B cell (primary cell): ENCODE results near the gene FOXA3. TPM values are rescaled to one million over a fixed set of nuclear protein-coding genes. Genes with fewer than 3 reads are reported as not detected.

Experiments used
- ATAC-seq: fragments of 200-7000 bp; cut with Tn5 transposase; one replicate; pipeline ENCODE4 v1.10.0; 2021; ENCODE audit warnings: low read depth, mild to moderate bottlenecking, moderate number of reproducible peaks, moderate library complexity
- CTCF ChIA-PET: fragments of 350-600 bp; sonication (Branson Sonifier 250); formaldehyde crosslinking; loops from one replicate; lab custom pipeline; 2021; ENCODE audit warnings: antibody characterized with exemption, inconsistent platforms; lab: Charles Lee
- POLR2A ChIA-PET: fragments of 350-600 bp; sonication (Branson Sonifier 250); formaldehyde crosslinking; loops from one replicate; lab custom pipeline; 2021; ENCODE audit warnings: antibody characterized with exemption; lab: Charles Lee
- DNase-seq: peaks from one replicate; pipeline ENCODE4 v3.0.0; 2013
- H2AFZ ChIP-seq: 2 replicates; pipeline ENCODE4 v1.6.1; 2012; ENCODE audit warnings: mild to moderate bottlenecking, low read depth, low read length; ENCODE audit not compliant: insufficient read depth, poor library complexity, severe bottlenecking
- H3K27ac ChIP-seq, 2 donors: 1 replicate in 1 of 2; 2 replicates in 1 of 2; pipeline ENCODE4 v1.5.1; 2012 to 2013; ENCODE audit warnings: low read length in 2 of 2, mild to moderate bottlenecking in 2 of 2, moderate library complexity in 1 of 2
- H3K27me3 ChIP-seq, 4 experiments: fragments of 200-600 bp in 1 of 4; sonication (generic) in 1 of 4; replicated peaks in 1 of 4; 1 replicate in 2 of 4; 2 replicates in 2 of 4; pipeline versions ENCODE4 v1.6.1 to v1.7.0; 2013 to 2016; ENCODE audit warnings: low read length in 3 of 4, mild to moderate bottlenecking in 2 of 4, mixed read lengths in 1 of 4, moderate library complexity in 1 of 4; ENCODE audit not compliant: insufficient read depth in 4 of 4, control insufficient read depth in 3 of 4; ENCODE audit errors: control extremely low read depth in 1 of 4
- H3K36me3 ChIP-seq, 2 experiments: replicated peaks in 1 of 2; 1 replicate in 1 of 2; 2 replicates in 1 of 2; pipeline versions ENCODE4 v1.6.1 to v1.7.1; 2013; ENCODE audit warnings: low read length in 1 of 2; ENCODE audit not compliant: insufficient read depth in 2 of 2, control insufficient read depth in 1 of 2; ENCODE audit errors: control extremely low read depth in 1 of 2, extremely low read depth in 1 of 2
- H3K4me1 ChIP-seq, 2 donors: fragments of 200-600 bp in 1 of 2; sonication (generic) in 1 of 2; 1 replicate in 1 of 2; 2 replicates in 1 of 2; pipeline versions ENCODE4 v1.5.1 to v1.6.1; 2013 to 2017; ENCODE audit warnings: low read length in 2 of 2; ENCODE audit not compliant: control insufficient read depth in 2 of 2, insufficient read depth in 2 of 2
- H3K4me2 ChIP-seq: replicated peaks from 2 replicates; pipeline ENCODE3; 2012; ENCODE audit warnings: mild to moderate bottlenecking, low read depth, low read length; ENCODE audit not compliant: poor library complexity, severe bottlenecking
- H3K4me3 ChIP-seq, 5 experiments: fragments of 200-600 bp in 1 of 5; sonication (generic) in 1 of 5; 1 replicate in 3 of 5; 2 replicates in 2 of 5; pipeline versions ENCODE4 v1.5.1 to v1.7.0; 2011 to 2016; ENCODE audit warnings: low read length in 4 of 5, mild to moderate bottlenecking in 4 of 5, low read depth in 2 of 5, control low read depth in 1 of 5, moderate library complexity in 1 of 5; ENCODE audit not compliant: insufficient read depth in 1 of 5; ENCODE audit errors: control extremely low read depth in 1 of 5, extremely low read depth in 1 of 5
- H3K79me2 ChIP-seq: fragments of 200-600 bp; sonication (generic); one replicate; pipeline ENCODE4 v1.6.0; 2016; ENCODE audit warnings: low read length; ENCODE audit not compliant: control insufficient read depth, insufficient read depth
- H3K9ac ChIP-seq: fragments of 200-600 bp; sonication (generic); 2 replicates; pipeline ENCODE4 v1.6.1; 2017; ENCODE audit warnings: mild to moderate bottlenecking, low read length, moderate library complexity
- H3K9me3 ChIP-seq, 3 donors: one replicate each; pipeline versions ENCODE4 v1.6.1 to v1.7.1; 2013; ENCODE audit warnings: low read length in 2 of 3; ENCODE audit not compliant: control insufficient read depth in 2 of 3, insufficient read depth in 1 of 3; ENCODE audit errors: control extremely low read depth in 1 of 3
- H4K20me1 ChIP-seq: 2 replicates; pipeline ENCODE4 v1.6.0; 2012; ENCODE audit warnings: mild to moderate bottlenecking, low read length; ENCODE audit not compliant: insufficient read depth, control insufficient read depth, poor library complexity, severe bottlenecking
- H3K27ac Mint-ChIP-seq: one replicate; pipeline ENCODE4 v1.8.0; 2021; ENCODE audit warnings: mixed read lengths
- H3K27me3 Mint-ChIP-seq: one replicate; pipeline ENCODE4 v1.8.0; 2021; ENCODE audit warnings: mixed read lengths
- H3K4me1 Mint-ChIP-seq: one replicate; pipeline ENCODE4 v1.8.0; 2021; ENCODE audit warnings: mixed read lengths
- H3K4me3 Mint-ChIP-seq: one replicate; pipeline ENCODE4 v1.8.0; 2021; ENCODE audit warnings: mixed read lengths
- H3K9me3 Mint-ChIP-seq: one replicate; pipeline ENCODE4 v1.8.0; 2022; ENCODE audit warnings: mixed read lengths; ENCODE audit not compliant: insufficient read depth
- EZH2 ChIP-seq: IDR thresholded peaks from 2 replicates; pipeline ENCODE4 v1.6.1; 2012; ENCODE audit warnings: borderline replicate concordance, low read depth, mild to moderate bottlenecking, moderate library complexity, low read length; ENCODE audit not compliant: insufficient read depth, poor library complexity, severe bottlenecking
- WGBS: methylation state at CpG from one replicate; pipeline ENCODE4 v1.1.5; 2013; ENCODE audit warnings: missing lambda C conversion rate; ENCODE audit not compliant: insufficient coverage; 5-methylcytosine and 5-hydroxymethylcytosine counted together
- intact Hi-C: fragments of 100-400 bp; cut with micrococcal nuclease; formaldehyde crosslinking; loops from one replicate; pipeline ENCODE4 v1.10.0; 2022
- polyA plus RNA-seq: library from polyadenylated mRNA; depleted of rRNA; stranded (reverse); fragments of >200 nt; gene quantifications from 2 replicates; pipeline ENCODE4 v1.2.3, GENCODE V29; 2012
- total RNA-seq, 2 donors: library from RNA; stranded (reverse); fragments of 120-200 nt in 1 of 2; gene quantifications; 1 replicate in 1 of 2; 2 replicates in 1 of 2; pipeline versions ENCODE4 v1.2.3 to v1.2.4, GENCODE V29; 2013 to 2022
- TF ChIP-seq, protein P1 (sequence below): fragments of 200-600 bp; IDR thresholded peaks from one replicate; pipeline ENCODE4 v1.8.0; 2022; ENCODE audit warnings: antibody characterized with exemption, mild to moderate bottlenecking

Gene FOXA3
- total and polyA plus RNA-seq, 2 donors (not counting 1 experiment from before 2014, with no cell fraction given): not detected

DNA sequence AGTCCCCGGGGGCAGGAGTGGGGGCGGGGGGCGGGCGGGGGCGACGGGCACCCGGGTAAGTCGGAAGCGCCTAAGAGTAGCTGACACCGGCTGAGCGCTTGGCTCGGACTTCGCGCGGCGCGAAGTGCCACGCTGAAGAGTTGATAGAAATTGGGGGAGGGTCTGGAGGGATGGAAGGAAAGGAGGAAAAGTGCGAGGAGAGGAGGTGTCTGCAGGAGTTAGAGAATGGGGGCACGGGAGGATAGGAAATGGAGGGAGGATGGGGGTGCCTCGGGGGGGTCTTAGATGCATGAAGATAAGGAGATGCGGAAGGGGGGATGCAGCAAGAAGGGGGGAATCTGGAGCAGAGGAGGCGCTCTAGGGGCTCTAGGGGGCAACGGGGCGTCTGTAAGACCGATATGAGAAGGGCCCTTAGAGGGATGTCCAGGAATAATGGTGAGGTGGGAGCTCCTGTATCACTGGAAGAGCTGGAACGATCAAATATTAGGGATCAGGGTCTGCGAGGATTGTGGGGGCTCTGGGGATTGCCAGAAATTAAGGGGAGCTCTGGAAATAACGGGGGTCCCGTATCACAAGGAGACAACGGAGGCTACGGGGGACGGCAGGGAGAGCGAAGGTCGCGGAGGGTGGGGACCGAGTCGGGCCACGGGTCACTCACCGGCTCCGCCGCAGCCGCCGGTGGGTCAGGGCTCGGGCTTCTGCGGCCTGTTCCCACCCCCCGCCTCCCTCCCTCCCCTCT, 38.0 kb downstream of the FOXA3 start, which contains the start of gene MYPOP:
Gene MYPOP, minus strand, starts transcription at position 702 of the 739 bp plus-strand sequence. CDS start 840 bp downstream, outside the sequence.
- H3K27me3 Mint-ChIP-seq: no peaks in the 10 kb centered on the region
- TF ChIP-seq EZH2: no peak
- TF ChIP-seq, protein P1, sequence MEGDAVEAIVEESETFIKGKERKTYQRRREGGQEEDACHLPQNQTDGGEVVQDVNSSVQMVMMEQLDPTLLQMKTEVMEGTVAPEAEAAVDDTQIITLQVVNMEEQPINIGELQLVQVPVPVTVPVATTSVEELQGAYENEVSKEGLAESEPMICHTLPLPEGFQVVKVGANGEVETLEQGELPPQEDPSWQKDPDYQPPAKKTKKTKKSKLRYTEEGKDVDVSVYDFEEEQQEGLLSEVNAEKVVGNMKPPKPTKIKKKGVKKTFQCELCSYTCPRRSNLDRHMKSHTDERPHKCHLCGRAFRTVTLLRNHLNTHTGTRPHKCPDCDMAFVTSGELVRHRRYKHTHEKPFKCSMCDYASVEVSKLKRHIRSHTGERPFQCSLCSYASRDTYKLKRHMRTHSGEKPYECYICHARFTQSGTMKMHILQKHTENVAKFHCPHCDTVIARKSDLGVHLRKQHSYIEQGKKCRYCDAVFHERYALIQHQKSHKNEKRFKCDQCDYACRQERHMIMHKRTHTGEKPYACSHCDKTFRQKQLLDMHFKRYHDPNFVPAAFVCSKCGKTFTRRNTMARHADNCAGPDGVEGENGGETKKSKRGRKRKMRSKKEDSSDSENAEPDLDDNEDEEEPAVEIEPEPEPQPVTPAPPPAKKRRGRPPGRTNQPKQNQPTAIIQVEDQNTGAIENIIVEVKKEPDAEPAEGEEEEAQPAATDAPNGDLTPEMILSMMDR: no peak
- intact Hi-C loops: loop anchor here (1.0 kb wide), 4 partner anchors 16 to 93 kb away; partner anchors contain the start of genes CCDC61, IRF2BP1 and SYMPK
- peak within 1 kb of the TSS; percentile 95 for H3K27ac Mint-ChIP-seq
- Histone ChIP-seq H3K27me3 (no peaks in the 10 kb centered on the region), H3K27ac (peak within 1 kb of the TSS; percentile 64 to 70), H3K79me2 (peaks cover 20% of the 10 kb centered on the region), H2AFZ (peak within 1 kb of the TSS; percentile 82), H4K20me1 (no peaks in the 10 kb centered on the region), H3K9me3 (no peaks in the 10 kb centered on the region), H3K9ac (peak within 1 kb of the TSS; percentile 73), H3K4me1 (peaks cover 22 to 29% of the 10 kb centered on the region in 2 donors), H3K4me3 (peak within 1 kb of the TSS; percentile 69 to 88 (median 76)), H3K4me2 (peak within 1 kb of the TSS; percentile 89), H3K36me3 (peaks cover 3 to 9% of the 10 kb centered on the region in 2 experiments)
- POLR2A ChIA-PET: interaction anchor here (1.3 to 2.9 kb wide), 2 partner anchors 16 to 38 kb away, joined by 9 to 33 read pairs; partner anchors contain the start of genes FOXA3, IRF2BP1 and SYMPK
- CTCF ChIA-PET: interaction anchor here (0.8 to 2.7 kb wide), 3 partner anchors 14 to 38 kb away, joined by 3 to 15 read pairs (median 4); partner anchors contain the start of genes FOXA3 and SYMPK
- H3K9me3 Mint-ChIP-seq: no peaks in the 10 kb centered on the region
- ATAC-seq: no peak
- H3K4me3 Mint-ChIP-seq: peak within 1 kb of the TSS; percentile 89
- H3K4me1 Mint-ChIP-seq: peaks cover 35% of the 10 kb centered on the region
- WGBS: under 1% methylated on average over 44 of the region's 47 CpGs
- DNase-seq: no peak
